Measurements from ENCODE around the gene NFASC. TPM values are rescaled to one million over a fixed set of nuclear protein-coding genes. Genes with fewer than 3 reads are reported as not detected.
A peak's percentile ranks its signal among the peaks of the same experiment; 100 is the strongest.

NFASC gene
- total RNA-seq, 1 experiment from 2014 or later: 1.6 TPM

- ATAC-seq: no peak
- peaks cover 99% of the 10 kb centered on the region for H3K27me3 ChIP-seq (ENCODE audit: low read length)
- H3K4me1 ChIP-seq (ENCODE audit: insufficient read depth, low read length): no peaks in the 10 kb centered on the region
- no peak overlapping the region for H3K9ac ChIP-seq (ENCODE audit: low read length)
- no peak overlapping the region for H2AFZ ChIP-seq (ENCODE audit: low read length)
- ChIA-PET CTCF (no interaction called here), POLR2A (ENCODE audit: unreplicated experiment) (no interaction called here)
- H4K20me1 ChIP-seq (ENCODE audit: low read length): no peaks in the 10 kb centered on the region
- H3K4me2 ChIP-seq (ENCODE audit: low read length): no peak overlapping the region
- no peaks in the 10 kb centered on the region for H3K9me2 ChIP-seq (replicated peaks; ENCODE audit: low read length)
- BruUV-seq (replicated peaks): no TSS peak
- no peaks in the 10 kb centered on the region for H3K36me3 ChIP-seq (ENCODE audit: low read depth, low read length)
- no peaks in the 10 kb centered on the region for H3K9me3 ChIP-seq (ENCODE audit: low read length)
- no peaks in the 10 kb centered on the region for H3F3A ChIP-seq (ENCODE audit: low read length, unreplicated experiment)
- H3K27ac ChIP-seq (ENCODE audit: low read length): no peak overlapping the region
- TF ChIP-seq EZH2phosphoT487 (IDR thresholded peaks at IDR 0.05; ENCODE audit: borderline replicate concordance, low read length) (no peak), CTCF (conservative IDR thresholded peaks at IDR 0.05; ENCODE audit: low read depth, low read length) (no peak), EZH2 (IDR thresholded peaks at IDR 0.05; ENCODE audit: low read length, unreplicated experiment) (no peak)
- DNase-seq: no peak
- H3K79me2 ChIP-seq (ENCODE audit: low read length): no peaks in the 10 kb centered on the region
- intact Hi-C loops (cut with micrococcal nuclease): no loop called here
- no peak overlapping the region for H3K4me3 ChIP-seq (ENCODE audit: low read length)
Measured at GRCh38 chr1:205002705-205003104, 132.0 kb downstream of the NFASC start.

GRCh38 chr1:205003358-205004131 lies 132.9 kb downstream of the NFASC start:
- DNase-seq: no peak
- Histone ChIP-seq H3K4me2 (ENCODE audit: low read length) (no peak overlapping the region), H3F3A (ENCODE audit: low read length, unreplicated experiment) (no peaks in the 10 kb centered on the region), H4K20me1 (ENCODE audit: low read length) (no peaks in the 10 kb centered on the region), H3K4me3 (ENCODE audit: low read length) (no peak overlapping the region), H3K9ac (ENCODE audit: low read length) (no peak overlapping the region), H3K36me3 (ENCODE audit: low read depth, low read length) (no peaks in the 10 kb centered on the region), H3K79me2 (ENCODE audit: low read length) (no peaks in the 10 kb centered on the region), H2AFZ (ENCODE audit: low read length) (no peak overlapping the region), H3K27ac (ENCODE audit: low read length) (no peak overlapping the region), H3K9me2 (replicated peaks; ENCODE audit: low read length) (no peaks in the 10 kb centered on the region), H3K4me1 (ENCODE audit: insufficient read depth, low read length) (no peaks in the 10 kb centered on the region), H3K9me3 (ENCODE audit: low read length) (no peaks in the 10 kb centered on the region), H3K27me3 (ENCODE audit: low read length) (peaks cover 99% of the 10 kb centered on the region)
- ChIA-PET POLR2A (ENCODE audit: unreplicated experiment) (no interaction called here), CTCF (no interaction called here)
- no TSS peak for BruUV-seq (replicated peaks)
- no peak for TF ChIP-seq EZH2phosphoT487 (IDR thresholded peaks at IDR 0.05; ENCODE audit: borderline replicate concordance, low read length)
- TF ChIP-seq EZH2 (IDR thresholded peaks at IDR 0.05; ENCODE audit: low read length, unreplicated experiment): no peak
- no peak for TF ChIP-seq CTCF (conservative IDR thresholded peaks at IDR 0.05; ENCODE audit: low read depth, low read length)
- intact Hi-C loops (cut with micrococcal nuclease): no loop called here
- peak; percentile 21 for ATAC-seq

GRCh38 chr1:205004351-205004750 lies 133.7 kb downstream of the NFASC start:
- Histone ChIP-seq H3K9me3 (ENCODE audit: low read length) (no peaks in the 10 kb centered on the region), H3K9me2 (replicated peaks; ENCODE audit: low read length) (no peaks in the 10 kb centered on the region), H3K4me1 (ENCODE audit: insufficient read depth, low read length) (no peaks in the 10 kb centered on the region), H3K79me2 (ENCODE audit: low read length) (no peaks in the 10 kb centered on the region), H3K27ac (ENCODE audit: low read length) (no peak overlapping the region), H3K9ac (ENCODE audit: low read length) (no peak overlapping the region), H2AFZ (ENCODE audit: low read length) (no peak overlapping the region), H3F3A (ENCODE audit: low read length, unreplicated experiment) (no peaks in the 10 kb centered on the region), H3K4me2 (ENCODE audit: low read length) (no peak overlapping the region), H3K36me3 (ENCODE audit: low read depth, low read length) (no peaks in the 10 kb centered on the region), H4K20me1 (ENCODE audit: low read length) (no peaks in the 10 kb centered on the region), H3K4me3 (ENCODE audit: low read length) (no peak overlapping the region), H3K27me3 (ENCODE audit: low read length) (peaks cover 99% of the 10 kb centered on the region)
- TF ChIP-seq EZH2 (IDR thresholded peaks at IDR 0.05; ENCODE audit: low read length, unreplicated experiment) (no peak), CTCF (conservative IDR thresholded peaks at IDR 0.05; ENCODE audit: low read depth, low read length) (no peak), EZH2phosphoT487 (IDR thresholded peaks at IDR 0.05; ENCODE audit: borderline replicate concordance, low read length) (no peak)
- ChIA-PET POLR2A (ENCODE audit: unreplicated experiment) (no interaction called here), CTCF (interaction anchor here (1.1 kb wide), 1 partner anchor 57 kb away, joined by 4 read pairs; no protein-coding TSS in a partner anchor)
- ATAC-seq (no peak), DNase-seq (no peak)
- no TSS peak for BruUV-seq (replicated peaks)
- intact Hi-C loops (cut with micrococcal nuclease): no loop called here
